Thoracic aorta endothelial cell (primary cell): ENCODE results near the gene ZNF30. TPM values are rescaled to one million over a fixed set of nuclear protein-coding genes. Genes with fewer than 3 reads are reported as not detected.

Source experiments
- total RNA-seq: library from RNA; depleted of rRNA; stranded (reverse); fragments of >200 nt; gene quantifications from 2 replicates; pipeline ENCODE4 v1.2.3, GENCODE V29; 2012

ZNF30 gene
- total RNA-seq = 4.0 and 4.5 TPM in 2 replicates

DNA sequence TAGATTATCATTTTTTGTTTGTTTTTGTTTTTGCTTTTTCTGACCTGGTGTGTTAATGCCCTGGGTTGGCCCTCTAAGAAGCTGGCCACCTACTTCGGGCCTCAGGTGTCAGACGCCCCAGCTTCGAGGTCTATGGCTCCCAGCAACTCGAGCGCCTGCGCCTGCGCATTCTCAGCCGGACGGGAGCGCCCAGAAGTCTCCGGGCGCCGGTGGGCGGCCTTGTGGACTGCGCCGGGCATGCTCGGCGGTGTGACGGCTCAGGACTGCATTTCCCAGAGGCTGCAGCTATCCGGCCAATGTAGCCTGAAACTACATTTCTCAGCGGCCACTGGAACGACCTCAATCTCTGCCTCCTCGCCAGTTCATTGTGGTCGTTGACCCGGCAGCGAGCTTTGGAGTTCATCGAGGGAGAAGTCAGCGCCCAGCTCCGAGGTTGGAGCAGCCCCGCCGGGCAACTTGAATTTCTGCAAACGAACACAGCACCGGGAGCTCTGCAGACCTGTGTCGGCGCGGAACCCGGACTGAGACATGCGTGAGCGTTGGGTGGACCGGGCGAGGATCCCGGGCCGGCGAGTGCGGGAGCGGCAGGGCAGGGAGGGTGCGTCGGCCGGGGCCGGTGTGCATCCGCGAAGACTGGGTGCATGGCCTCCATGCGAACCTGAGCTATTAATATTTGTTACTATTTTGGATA lies at the start of gene ZNF30:
ZNF30 (plus strand) TSS at position 219 of the 691 bp plus-strand sequence. CDS start 3,045 bp downstream, outside the sequence.

DNA sequence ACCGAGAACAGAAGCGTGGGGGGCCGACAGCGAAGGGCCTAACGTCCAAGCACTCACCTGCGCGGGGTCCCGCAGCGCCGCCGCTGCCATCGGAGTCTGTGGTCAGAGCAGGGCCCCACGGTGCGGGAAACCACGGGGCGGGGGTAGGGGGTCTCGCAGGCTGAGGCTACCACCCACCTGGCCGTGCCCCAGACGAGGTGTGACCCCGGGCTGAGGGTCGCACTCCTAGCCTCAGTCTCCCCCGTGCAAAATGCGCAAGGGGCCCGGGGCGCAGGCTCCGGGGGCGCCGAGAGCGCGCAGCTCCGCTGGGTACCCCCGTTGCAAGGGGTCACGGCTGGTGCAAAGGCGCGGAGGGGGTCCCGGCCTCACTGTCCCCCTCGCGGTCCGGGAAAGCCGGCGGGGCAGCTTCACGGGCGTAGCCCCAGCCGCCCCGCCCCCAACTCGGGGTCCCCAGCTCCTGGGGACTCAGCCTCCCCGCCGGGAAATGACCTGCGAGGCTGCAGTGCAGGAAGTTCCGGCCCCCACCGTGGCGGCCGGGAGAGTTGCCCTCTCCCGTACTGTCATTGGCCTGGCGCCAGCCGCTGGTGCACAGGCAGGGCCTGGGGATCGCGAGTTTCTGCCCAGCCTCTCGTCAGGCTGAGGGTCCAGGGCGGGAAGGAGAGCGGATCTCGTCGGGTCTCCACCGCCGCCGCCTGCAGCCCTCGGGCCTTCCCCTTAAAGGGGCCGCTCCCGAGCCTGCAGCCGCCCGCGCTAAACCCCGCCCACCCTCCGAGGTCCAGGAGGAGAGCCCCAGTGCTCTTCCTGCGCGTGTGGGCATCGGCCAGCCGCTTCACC lies 37.1 kb downstream of the ZNF30 start, which contains the start of gene ZNF792:
ZNF792 (minus strand) TSS at position 657 of the 834 bp plus-strand sequence; CDS start at position 90, 567 bp downstream.

Other genes starting within 250 kb of the ZNF30 start
- under 0.01 and 0.07 TPM in 2 replicates for gene SCGB2B2, start 249.7 kb upstream of the ZNF30 start, total RNA-seq
- gene ZNF302, start 249.2 kb upstream of the ZNF30 start, total RNA-seq = 18.2 and 22.1 TPM in 2 replicates
- gene ZNF181, start 192.7 kb upstream of the ZNF30 start, total RNA-seq = 11.0 and 12.9 TPM in 2 replicates
- 4.8 and 5.2 TPM in 2 replicates for gene ZNF599, start 153.7 kb upstream of the ZNF30 start, total RNA-seq
- gene ZNF792, start 37.3 kb downstream of the ZNF30 start, total RNA-seq = 24.3 and 30.2 TPM in 2 replicates
- gene GRAMD1A, start 73.4 kb downstream of the ZNF30 start, total RNA-seq = 61.4 and 71.5 TPM in 2 replicates
- gene SCN1B, start 103.6 kb downstream of the ZNF30 start, total RNA-seq = 10.6 and 11.6 TPM in 2 replicates
- 0.13 TPM in 1 of 2 replicates, not detected in the other for gene HPN, start 114.8 kb downstream of the ZNF30 start, total RNA-seq
- gene FXYD3, start 188.9 kb downstream of the ZNF30 start, total RNA-seq = not detected in 2 replicates
- not detected in 2 replicates for gene LGI4, start 208.2 kb downstream of the ZNF30 start, total RNA-seq
- gene FXYD1, start 211.9 kb downstream of the ZNF30 start, total RNA-seq = not detected in 2 replicates
- not detected in 2 replicates for gene FXYD7, start 216.4 kb downstream of the ZNF30 start, total RNA-seq
- gene FXYD5, start 227.8 kb downstream of the ZNF30 start, total RNA-seq = 51.3 and 72.5 TPM in 2 replicates